ENCODE results near the gene RARB. TPM values are rescaled to one million over a fixed set of nuclear protein-coding genes. Genes with fewer than 3 reads are reported as not detected.

The RARB gene
- total and polyA plus RNA-seq, 2 of the 13 experiments (the other 11 are each of a cell fraction or from before 2014, with no cell fraction given) = 0.16 TPM; not detected in 1

- TF ChIP-seq ARID3A (IDR thresholded peaks at IDR 0.05; ENCODE audit: low read depth, low read length) (no peak), ZNF800 (CRISPR knock-in tag; IDR thresholded peaks at IDR 0.05) (no peak), TP53 (CRISPR knock-in tag; conservative IDR thresholded peaks at IDR 0.05) (no peak), ZNF513 (CRISPR knock-in tag; conservative IDR thresholded peaks at IDR 0.05) (no peak), ZFP36L2 (CRISPR knock-in tag; IDR thresholded peaks at IDR 0.05) (no peak), PRDM4 (CRISPR knock-in tag; IDR thresholded peaks at IDR 0.05; ENCODE audit: borderline replicate concordance) (no peak), SIX4 (CRISPR knock-in tag; IDR thresholded peaks at IDR 0.05) (no peak), ZKSCAN5 (CRISPR knock-in tag; IDR thresholded peaks at IDR 0.05) (no peak), ZNF530 (CRISPR knock-in tag; IDR thresholded peaks at IDR 0.05; ENCODE audit: low read depth) (no peak), ZNF772 (CRISPR knock-in tag; IDR thresholded peaks at IDR 0.05) (no peak), MTF2 (CRISPR knock-in tag; IDR thresholded peaks at IDR 0.05; ENCODE audit: borderline replicate concordance) (no peak)
Measured at GRCh38 chr3:25445731-25446130, 17.7 kb downstream of the RARB start (continued).

All from HepG2 (cell line).